ENCODE data around the gene NDEL1.

The NDEL1 gene

GRCh38 chr17:8472663-8473062 lies 37.0 kb downstream of the NDEL1 start:
- intact Hi-C loops (cut with DNase I): no loop called here
- DNase-seq: peak in 1 of 42 donors; percentile 24

DNA sequence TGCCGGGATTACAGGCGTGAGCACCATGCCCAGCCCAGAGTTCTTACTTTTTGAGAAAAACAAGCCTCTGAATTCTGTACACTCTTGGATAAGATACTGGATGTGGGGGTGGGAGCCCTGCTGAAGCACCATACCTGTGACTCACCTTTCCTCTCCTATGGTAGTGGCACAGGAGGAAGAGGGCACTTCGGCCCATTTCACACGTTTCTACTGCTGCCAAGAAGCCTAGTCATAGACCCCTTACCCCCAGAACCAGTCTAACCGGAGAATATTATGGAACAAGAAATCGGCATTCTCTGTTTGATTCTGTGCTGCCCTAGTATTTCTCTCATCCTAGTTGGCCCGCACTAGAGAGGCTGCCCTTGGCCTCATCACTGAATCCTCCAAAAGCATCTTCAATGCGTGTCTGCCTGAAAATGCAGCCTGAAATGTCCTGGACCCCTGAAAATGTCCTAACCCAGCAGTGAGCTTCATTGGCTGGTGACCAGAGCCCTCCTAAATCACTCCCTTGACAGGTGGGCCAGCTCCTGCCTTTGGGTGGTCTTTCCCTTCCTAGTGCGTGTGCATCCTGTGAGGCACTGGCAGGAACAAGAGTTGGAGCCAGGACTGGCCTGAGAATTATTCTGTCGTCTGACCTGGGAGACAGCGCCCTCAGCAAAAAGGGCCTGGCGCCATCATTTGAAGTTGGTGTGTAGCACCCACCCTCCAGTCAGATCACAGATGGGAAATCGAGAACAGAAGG lies 37.9 kb downstream of the NDEL1 start:
- intact Hi-C loops (cut with DNase I): no loop called here
- peak in 3 of 42 donors; percentile 29 to 60 (median 48) for DNase-seq

DNA sequence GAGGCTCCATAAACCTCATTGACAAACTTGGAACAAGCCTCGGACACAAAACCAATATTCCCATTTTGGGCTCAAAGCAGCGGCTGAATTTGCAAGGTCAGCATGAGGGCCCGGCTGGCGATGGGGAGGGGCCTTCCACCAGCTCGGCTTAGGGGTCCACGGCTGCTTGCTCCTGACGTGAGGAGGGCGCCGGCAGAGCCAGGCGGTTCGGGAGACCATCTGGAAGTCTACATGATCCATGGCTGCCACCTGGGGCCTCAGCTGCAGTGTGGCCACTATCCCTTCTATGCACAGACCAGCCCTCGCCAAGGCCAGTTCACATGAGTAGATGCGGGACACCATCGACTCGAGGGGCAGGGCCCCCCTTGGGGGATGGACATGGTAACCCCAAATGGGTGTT lies 39.1 kb downstream of the NDEL1 start:
- peak in 2 of 42 donors; percentile 24 to 36 for DNase-seq
- intact Hi-C loops (cut with DNase I): loop anchor here (5.0 kb wide), 1 partner anchor 38 kb away; the partner anchor contains the start of gene NDEL1

DNA sequence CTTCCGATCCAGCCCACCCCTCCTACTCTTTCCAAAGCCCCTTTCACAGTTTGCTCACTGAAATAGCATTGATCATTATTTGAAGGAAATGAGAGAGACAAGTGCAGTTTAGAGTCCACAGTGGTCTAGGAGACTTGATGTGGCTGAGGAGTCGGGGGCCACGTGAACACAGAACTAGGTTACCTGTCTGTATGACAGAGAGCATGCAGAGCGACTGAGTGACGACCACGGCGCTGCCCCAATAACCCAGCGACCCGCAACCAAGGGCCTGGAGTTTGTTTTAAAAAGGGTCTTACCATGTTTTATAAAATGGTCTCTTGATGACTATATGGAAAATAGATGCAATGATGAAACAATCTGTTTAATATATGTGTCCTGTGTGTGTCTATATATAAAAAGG lies 39.5 kb downstream of the NDEL1 start:
- intact Hi-C loops (cut with DNase I): loop anchor here (5.0 kb wide), 1 partner anchor 38 kb away; the partner anchor contains the start of gene NDEL1
- DNase-seq: peak in 1 of 42 donors; percentile 32

DNA sequence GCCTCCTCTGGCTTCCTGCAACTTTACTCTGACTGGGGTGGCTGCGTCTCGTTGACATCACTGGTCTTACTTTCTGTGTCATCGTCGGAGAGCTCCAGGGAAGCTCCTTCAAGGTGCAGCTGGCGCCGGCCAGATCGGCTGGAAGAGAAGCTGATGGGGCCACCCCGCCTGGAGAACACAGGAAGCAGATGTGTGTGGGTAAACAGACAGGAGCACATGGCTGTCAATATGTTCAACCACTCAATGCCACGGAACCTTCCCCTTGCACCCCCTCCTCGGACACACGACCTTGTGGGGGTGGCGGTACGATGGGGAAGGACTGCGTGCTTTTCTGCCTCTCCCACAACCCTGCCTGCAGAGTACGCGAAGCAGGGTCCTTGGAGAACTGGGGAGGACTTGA lies 40.1 kb downstream of the NDEL1 start:
- intact Hi-C loops (cut with DNase I): loop anchor here (5.0 kb wide), 1 partner anchor 38 kb away; the partner anchor contains the start of gene NDEL1

GRCh38 chr17:8476741-8477140 lies 41.1 kb downstream of the NDEL1 start:
- DNase-seq: peak in 3 of 42 donors; percentile 13 to 34 (median 23)
- intact Hi-C loops (cut with DNase I): loop anchor here (5.0 kb wide), 1 partner anchor 39 kb away; the partner anchor contains the start of gene NDEL1

More for the DNA sequence above, 40.1 kb downstream of the NDEL1 start:
- peak in 3 of 42 donors; percentile 21 to 42 (median 28) for DNase-seq

DNA sequence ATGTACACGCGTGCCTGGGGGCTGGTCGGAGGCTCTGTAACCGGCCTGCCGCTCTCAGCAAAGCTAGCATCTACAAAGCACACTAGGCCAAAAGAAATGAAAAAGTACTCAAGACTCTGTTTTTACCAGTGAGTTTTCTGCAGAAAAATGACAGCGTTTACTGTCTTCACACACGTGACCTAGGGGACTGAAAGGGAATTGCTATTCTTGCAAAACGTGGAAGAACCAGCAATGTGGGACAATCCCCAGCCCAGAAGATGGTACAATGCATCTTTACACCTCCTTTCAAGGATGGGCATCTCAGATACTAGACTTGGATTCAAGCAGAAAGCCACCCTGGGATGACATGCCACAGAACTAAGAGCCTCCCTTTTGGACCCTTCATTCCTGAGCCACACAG lies 41.5 kb downstream of the NDEL1 start:
- DNase-seq: peak in 1 of 42 donors; percentile 9
- intact Hi-C loops (cut with DNase I): loop anchor here (5.0 kb wide), 1 partner anchor 40 kb away; the partner anchor contains the start of gene NDEL1

DNA sequence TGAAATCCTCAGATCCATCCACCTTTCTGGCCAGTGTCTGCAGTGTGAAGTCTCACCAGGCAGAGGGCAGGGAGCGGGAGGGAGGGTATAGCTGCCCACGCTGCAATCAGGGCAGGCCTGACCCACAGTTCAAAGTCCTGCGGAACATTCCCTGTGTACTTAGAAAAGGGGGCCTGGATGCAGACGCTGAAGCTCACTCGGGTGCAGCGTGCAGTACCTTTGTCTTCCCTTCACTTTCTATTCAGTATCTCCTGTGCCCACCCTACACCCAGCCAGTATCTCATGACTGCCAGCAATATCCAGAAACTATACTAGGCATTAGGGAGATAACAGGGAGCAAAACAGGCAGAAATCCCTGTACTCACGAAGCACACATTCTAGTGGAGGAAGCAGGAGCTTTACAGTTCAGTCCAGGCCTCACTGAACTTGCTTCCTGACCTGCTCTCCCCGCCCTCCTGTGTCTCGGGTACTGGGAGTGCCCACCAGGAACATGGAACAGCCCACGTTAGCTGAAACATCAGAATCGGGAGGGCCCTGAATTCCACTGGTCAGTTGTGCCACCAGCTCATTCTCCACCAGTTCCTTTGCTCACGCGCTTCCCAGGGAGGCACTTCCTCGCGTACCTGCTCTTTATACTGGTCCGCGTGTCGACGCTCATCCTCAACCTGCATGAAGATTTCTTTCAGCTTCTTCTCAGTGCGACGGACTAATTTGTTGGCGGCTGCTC lies 42.2 kb downstream of the NDEL1 start:
- intact Hi-C loops (cut with DNase I): loop anchor here (5.0 kb wide), 1 partner anchor 41 kb away; the partner anchor contains the start of gene NDEL1
- DNase-seq: peak in 4 of 42 donors; percentile 14 to 27 (median 20)

DNA sequence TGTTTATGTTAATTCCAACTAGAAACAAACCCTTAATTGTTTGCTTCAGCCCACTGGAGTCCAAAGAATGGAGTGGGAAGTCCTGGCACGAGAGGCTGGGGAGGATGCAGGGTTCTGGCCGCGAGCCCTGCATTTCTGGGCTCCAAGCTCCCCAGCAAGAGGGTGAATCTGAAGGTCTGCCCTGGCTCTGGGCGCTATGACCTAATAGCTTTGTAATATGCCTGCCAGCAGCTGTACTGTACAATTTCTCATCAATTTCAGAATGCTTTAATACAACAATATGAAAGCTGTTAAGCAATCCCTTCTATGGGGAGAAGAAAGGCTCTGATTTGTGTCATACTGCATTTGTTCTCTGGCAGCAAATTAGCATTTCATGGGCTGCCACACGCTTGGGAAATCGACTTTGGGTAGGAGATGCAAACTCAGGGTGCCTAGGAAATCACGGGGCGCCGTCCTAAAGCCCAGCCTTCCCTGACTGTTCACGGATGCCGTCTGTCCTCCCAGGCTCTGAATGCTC lies 43.8 kb downstream of the NDEL1 start:
- peak; percentile 52 to 94 (median 83) for DNase-seq
- intact Hi-C loops (cut with DNase I): loop anchor here (5.0 kb wide), 1 partner anchor 42 kb away; the partner anchor contains the start of gene NDEL1

- DNase-seq: peak in 7 of 42 donors; percentile 3 to 65 (median 34)
- intact Hi-C loops (cut with DNase I): no loop called here
Observed at GRCh38 chr17:8480011-8480976, 44.6 kb downstream of the NDEL1 start.

- intact Hi-C loops (cut with DNase I): no loop called here
- DNase-seq: peak in 35 of 42 donors; percentile 33 to 89 (median 63)
Observed at GRCh38 chr17:8481089-8481488, 45.4 kb downstream of the NDEL1 start.

GRCh38 chr17:8481703-8482102 lies 46.0 kb downstream of the NDEL1 start:
- intact Hi-C loops (cut with DNase I): no loop called here
- peak in 2 of 42 donors; percentile 16 to 33 for DNase-seq

GRCh38 chr17:8482546-8482945 lies 46.9 kb downstream of the NDEL1 start:
- intact Hi-C loops (cut with DNase I): no loop called here
- peak in 5 of 42 donors; percentile 21 to 78 (median 38) for DNase-seq

- intact Hi-C loops (cut with DNase I): no loop called here
- no peak for DNase-seq
Observed at GRCh38 chr17:8484465-8484864, 48.8 kb downstream of the NDEL1 start.

GRCh38 chr17:8485491-8485890 lies 49.8 kb downstream of the NDEL1 start:
- intact Hi-C loops (cut with DNase I): no loop called here
- DNase-seq: no peak

DNA sequence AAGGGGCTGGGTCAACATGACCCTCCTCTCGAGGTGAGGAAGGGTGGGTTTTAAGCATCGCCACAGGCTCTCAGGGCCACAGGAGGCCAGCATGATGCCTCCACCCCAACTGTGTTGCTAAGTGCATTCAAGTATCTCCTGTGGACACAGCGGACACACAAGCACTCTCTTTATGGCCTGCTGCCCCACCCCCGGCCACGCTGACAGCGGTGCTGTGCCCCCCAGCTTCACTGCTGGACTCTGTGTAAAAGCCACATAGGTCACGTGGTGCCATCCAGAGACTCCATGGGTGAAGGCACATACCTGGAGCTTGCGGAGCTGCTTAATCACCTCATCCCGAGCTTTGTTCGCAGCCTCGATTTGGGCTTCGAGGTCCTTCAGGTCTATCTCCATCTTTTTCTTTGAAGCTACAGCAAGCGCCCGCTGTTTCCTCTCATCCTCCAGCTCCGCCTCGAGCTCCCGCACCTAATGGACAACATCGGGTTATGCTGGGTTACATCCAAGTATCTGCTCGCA lies 51.5 kb downstream of the NDEL1 start:
- DNase-seq: peak in 3 of 42 donors; percentile 10 to 19 (median 18)
- intact Hi-C loops (cut with DNase I): no loop called here

GRCh38 chr17:8487743-8488142 lies 52.1 kb downstream of the NDEL1 start:
- intact Hi-C loops (cut with DNase I): no loop called here
- peak in 2 of 42 donors; percentile 0 to 18 for DNase-seq

GRCh38 chr17:8488491-8488890 lies 52.8 kb downstream of the NDEL1 start:
- intact Hi-C loops (cut with DNase I): no loop called here
- DNase-seq: peak in 3 of 42 donors; percentile 12 to 25 (median 18)
